ENCODE measurements around the gene NFIA. TPM values are rescaled to one million over a fixed set of nuclear protein-coding genes. Genes with fewer than 3 reads are reported as not detected.
A peak's percentile ranks its signal among the peaks of the same experiment; 100 is the strongest.

NFIA gene
- total and polyA plus RNA-seq, 2 of the 13 experiments (the other 11 are each of a cell fraction or from before 2014, with no cell fraction given) = 14.7 to 28.5 TPM

DNA sequence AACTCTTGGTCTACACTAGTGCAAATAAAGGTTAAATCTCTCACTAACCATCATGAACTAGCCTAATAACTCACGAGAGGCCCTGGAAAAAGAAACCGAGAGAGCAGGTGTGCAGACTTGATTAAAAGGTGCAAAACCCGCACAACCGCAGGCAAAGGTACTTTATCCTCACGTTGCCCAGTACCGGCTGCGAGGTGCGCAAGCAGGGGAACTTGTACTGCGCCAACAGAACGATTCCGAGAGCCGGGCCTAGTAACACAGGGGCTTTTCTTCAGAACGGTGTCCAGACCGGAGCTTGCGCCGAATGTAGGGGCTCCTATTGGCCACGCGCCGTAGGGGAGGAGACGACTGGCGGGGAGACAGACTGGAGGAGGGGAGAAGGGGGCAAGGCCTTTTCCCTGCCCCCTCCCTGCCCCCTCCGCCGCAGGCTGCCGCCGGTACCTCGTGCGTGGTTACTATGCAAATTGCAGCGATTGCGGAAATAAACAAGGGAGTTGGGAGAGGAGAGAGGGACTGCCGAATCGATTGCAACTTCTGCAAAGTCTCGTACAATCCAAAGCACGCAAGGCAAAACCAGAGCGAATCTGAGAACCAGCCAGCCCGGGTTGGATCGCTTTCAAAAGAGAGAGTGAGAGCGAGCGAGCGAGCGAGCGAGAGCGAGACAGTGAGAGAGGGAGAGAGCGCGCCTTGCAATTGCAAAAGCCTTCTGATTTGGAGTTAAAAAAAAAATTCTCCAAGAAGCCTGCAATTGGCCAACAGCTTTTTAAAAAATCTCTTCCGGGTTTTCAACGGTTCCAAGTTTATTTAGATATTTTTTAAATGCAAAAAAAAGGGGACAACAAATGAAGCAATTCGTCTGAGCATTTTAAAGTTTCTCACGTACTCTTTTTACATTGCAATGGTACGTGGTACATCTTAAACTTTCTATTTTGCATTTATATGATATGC, 5.4 kb upstream of the NFIA start (continued):
- TF ChIP-seq, protein P1, sequence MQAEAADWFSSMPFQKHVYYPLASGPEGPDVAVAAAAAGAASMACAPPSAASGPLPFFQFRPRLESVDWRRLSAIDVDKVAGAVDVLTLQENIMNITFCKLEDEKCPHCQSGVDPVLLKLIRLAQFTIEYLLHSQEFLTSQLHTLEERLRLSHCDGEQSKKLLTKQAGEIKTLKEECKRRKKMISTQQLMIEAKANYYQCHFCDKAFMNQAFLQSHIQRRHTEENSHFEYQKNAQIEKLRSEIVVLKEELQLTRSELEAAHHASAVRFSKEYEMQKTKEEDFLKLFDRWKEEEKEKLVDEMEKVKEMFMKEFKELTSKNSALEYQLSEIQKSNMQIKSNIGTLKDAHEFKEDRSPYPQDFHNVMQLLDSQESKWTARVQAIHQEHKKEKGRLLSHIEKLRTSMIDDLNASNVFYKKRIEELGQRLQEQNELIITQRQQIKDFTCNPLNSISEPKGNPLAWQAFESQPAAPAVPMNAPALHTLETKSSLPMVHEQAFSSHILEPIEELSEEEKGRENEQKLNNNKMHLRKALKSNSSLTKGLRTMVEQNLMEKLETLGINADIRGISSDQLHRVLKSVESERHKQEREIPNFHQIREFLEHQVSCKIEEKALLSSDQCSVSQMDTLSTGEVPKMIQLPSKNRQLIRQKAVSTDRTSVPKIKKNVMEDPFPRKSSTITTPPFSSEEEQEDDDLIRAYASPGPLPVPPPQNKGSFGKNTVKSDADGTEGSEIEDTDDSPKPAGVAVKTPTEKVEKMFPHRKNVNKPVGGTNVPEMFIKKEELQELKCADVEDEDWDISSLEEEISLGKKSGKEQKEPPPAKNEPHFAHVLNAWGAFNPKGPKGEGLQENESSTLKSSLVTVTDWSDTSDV (CRISPR knock-in tag; IDR thresholded peaks at IDR 0.05) = no peak
- TF ChIP-seq ZSCAN21 (CRISPR knock-in tag; IDR thresholded peaks at IDR 0.05; ENCODE audit: borderline replicate concordance) (peak; percentile 52; the same call in 1 of the 2 replicates), ZNF768 (CRISPR knock-in tag; IDR thresholded peaks at IDR 0.05) (no peak), ZSCAN25 (CRISPR knock-in tag; IDR thresholded peaks at IDR 0.05) (peak; percentile 56; the same call in 1 of the 2 replicates), ZNF232 (CRISPR knock-in tag; IDR thresholded peaks at IDR 0.05; ENCODE audit: borderline replicate concordance) (0 out of 2 replicates have a peak, but pooled peaks have one; percentile 64), REXO4 (CRISPR knock-in tag; IDR thresholded peaks at IDR 0.05; ENCODE audit: borderline replicate concordance) (no peak), ZNF704 (CRISPR knock-in tag; IDR thresholded peaks at IDR 0.05; ENCODE audit: borderline replicate concordance) (no peak), ZNF510 (CRISPR knock-in tag; IDR thresholded peaks at IDR 0.05; ENCODE audit: low read depth) (peak; percentile 37; the same call in 1 of the 2 replicates), ZNF574 (CRISPR knock-in tag; IDR thresholded peaks at IDR 0.05) (peak; percentile 61), ZNF709 (CRISPR knock-in tag; IDR thresholded peaks at IDR 0.05) (peak; percentile 29; the same call in 1 of the 2 replicates), ZFX (CRISPR knock-in tag; IDR thresholded peaks at IDR 0.05; ENCODE audit: low read depth) (peak; percentile 92), KDM3A (CRISPR knock-in tag; IDR thresholded peaks at IDR 0.05; ENCODE audit: low read depth) (no peak; the same call in 1 of the 2 replicates), MIER2 (CRISPR knock-in tag; IDR thresholded peaks at IDR 0.05) (no peak), ZNF891 (CRISPR knock-in tag; IDR thresholded peaks at IDR 0.05) (peak; percentile 79), LCORL (IDR thresholded peaks at IDR 0.05) (no peak), LCORL (CRISPR knock-in tag; IDR thresholded peaks at IDR 0.05) (peak; percentile 75; the same call in 1 of the 2 replicates), JUN (CRISPR knock-in tag; IDR thresholded peaks at IDR 0.05) (0 out of 2 replicates have a peak, but pooled peaks have one; percentile 39), ZFY (CRISPR knock-in tag; IDR thresholded peaks at IDR 0.05) (peak; percentile 81)
- TF ChIP-seq, protein P2, sequence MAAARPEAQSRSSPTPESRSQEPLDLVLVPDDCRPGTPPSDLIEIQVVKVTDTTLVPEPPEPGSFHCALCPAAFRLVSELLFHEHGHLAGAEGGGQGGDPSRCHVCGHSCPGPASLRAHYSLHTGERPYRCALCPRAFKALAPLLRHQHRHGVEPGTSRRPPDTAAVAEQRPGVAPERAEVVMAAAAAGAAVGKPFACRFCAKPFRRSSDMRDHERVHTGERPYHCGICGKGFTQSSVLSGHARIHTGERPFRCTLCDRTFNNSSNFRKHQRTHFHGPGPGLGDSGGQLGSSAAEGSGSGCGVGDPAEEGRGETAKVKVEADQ (CRISPR knock-in tag; IDR thresholded peaks at IDR 0.05; ENCODE audit: borderline replicate concordance) = no peak
- TF ChIP-seq, protein P3, sequence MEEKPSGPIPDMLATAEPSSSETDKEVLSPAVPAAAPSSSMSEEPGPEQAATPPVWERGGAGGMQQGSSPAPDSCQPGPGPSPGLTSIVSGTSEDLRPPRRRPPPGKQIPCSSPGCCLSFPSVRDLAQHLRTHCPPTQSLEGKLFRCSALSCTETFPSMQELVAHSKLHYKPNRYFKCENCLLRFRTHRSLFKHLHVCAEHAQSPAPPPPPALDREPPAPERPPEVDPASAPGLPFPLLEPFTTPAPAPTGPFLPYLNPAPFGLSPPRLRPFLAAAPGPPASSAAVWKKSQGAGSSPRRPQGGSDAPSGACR (CRISPR knock-in tag; IDR thresholded peaks at IDR 0.05) = 0 out of 2 replicates have a peak, but pooled peaks have one; percentile 45
